Neural cell (in vitro differentiated cells): ENCODE data around the gene NEK5. TPM values are rescaled to one million over a fixed set of nuclear protein-coding genes. Genes with fewer than 3 reads are reported as not detected.

Experiments used
- H2AFZ ChIP-seq: fragments of 200-600, 300-800 bp; sonication (generic), shearing (Covaris generic); 2 replicates; pipeline ENCODE4 v1.6.0; 2014; ENCODE audit warnings: low read depth, mild to moderate bottlenecking, antibody characterized with exemption, low read length, moderate library complexity
- H3F3A ChIP-seq: fragments of 200-600 bp; shearing (Covaris generic); 2 replicates; pipeline ENCODE4 v1.6.1; 2016; ENCODE audit warnings: mild to moderate bottlenecking, moderate library complexity, mixed read lengths, antibody characterized with exemption, low read length; ENCODE audit not compliant: insufficient read depth, poor library complexity, severe bottlenecking
- H3K27ac ChIP-seq: fragments of 200-600, 300-800 bp; sonication (generic), shearing (Covaris generic); 2 replicates; pipeline ENCODE4 v1.5.1; 2014; ENCODE audit warnings: mild to moderate bottlenecking, low read length, moderate library complexity
- H3K27me3 ChIP-seq: fragments of 300-800, 200-600 bp; sonication (generic), shearing (Covaris generic); 2 replicates; pipeline ENCODE4 v1.6.0; 2014; ENCODE audit warnings: mild to moderate bottlenecking, low read depth, low read length, moderate library complexity; ENCODE audit not compliant: insufficient read depth
- H3K36me3 ChIP-seq: fragments of 300-800, 200-600 bp; sonication (generic), shearing (Covaris generic); 2 replicates; pipeline ENCODE4 v1.5.1; 2014; ENCODE audit warnings: mild to moderate bottlenecking, antibody characterized with exemption, low read length, moderate library complexity; ENCODE audit not compliant: insufficient read depth
- H3K4me2 ChIP-seq: fragments of 300-800, 200-600 bp; sonication (generic), shearing (Covaris generic); 2 replicates; pipeline ENCODE4 v1.6.0; 2014; ENCODE audit warnings: mild to moderate bottlenecking, low read length
- H3K4me3 ChIP-seq: fragments of 300-800, 200-600 bp; sonication (generic), shearing (Covaris generic); 2 replicates; pipeline ENCODE4 v1.5.1; 2014; ENCODE audit warnings: mild to moderate bottlenecking, low read length, moderate library complexity
- H3K79me2 ChIP-seq: fragments of 200-600 bp; shearing (Covaris generic); replicated peaks from 2 replicates; pipeline ENCODE4 v1.6.0; 2014; ENCODE audit warnings: mild to moderate bottlenecking, low read length, moderate library complexity; ENCODE audit not compliant: insufficient read depth
- H3K9ac ChIP-seq: fragments of 300-800, 200-600 bp; sonication (generic), shearing (Covaris generic); 2 replicates; pipeline ENCODE4 v1.6.1; 2016; ENCODE audit warnings: mild to moderate bottlenecking, low read length, mixed read lengths
- H3K9me2 ChIP-seq: fragments of 200-600 bp; shearing (Covaris generic); 2 replicates; pipeline ENCODE4 v1.6.1; 2016; ENCODE audit warnings: mild to moderate bottlenecking, low read length, mixed read lengths; ENCODE audit not compliant: insufficient read depth
- H3K9me3 ChIP-seq: fragments of 200-600, 300-800 bp; sonication (generic), shearing (Covaris generic); 2 replicates; pipeline ENCODE4 v1.6.1; 2016; ENCODE audit warnings: mild to moderate bottlenecking, mixed run types, low read length, moderate library complexity, mixed read lengths
- H4K20me1 ChIP-seq: fragments of 200-600 bp; shearing (Covaris generic); 2 replicates; pipeline ENCODE4 v1.6.1; 2016; ENCODE audit warnings: mild to moderate bottlenecking, mixed run types; ENCODE audit not compliant: insufficient read depth
- CTCF ChIP-seq: fragments of 450-650 bp; IDR thresholded peaks from 2 replicates; pipeline ENCODE4 v1.5.1; 2014; ENCODE audit warnings: antibody characterized with exemption, mild to moderate bottlenecking, moderate library complexity; ENCODE audit not compliant: poor library complexity, severe bottlenecking
- EP300 ChIP-seq: fragments of 450-650 bp; conservative IDR thresholded peaks from 2 replicates; pipeline ENCODE4 v1.6.1; 2014; ENCODE audit warnings: antibody characterized with exemption, mild to moderate bottlenecking, moderate library complexity; ENCODE audit not compliant: poor library complexity, severe bottlenecking
- EZH2 ChIP-seq: fragments of 200-600, 300-800 bp; shearing (Covaris generic), sonication (generic); IDR thresholded peaks from 2 replicates; pipeline ENCODE4 v1.6.1; 2014; ENCODE audit warnings: antibody characterized with exemption, low read length, borderline replicate concordance, mild to moderate bottlenecking; ENCODE audit not compliant: insufficient read depth, poor library complexity, severe bottlenecking
- MXI1 ChIP-seq: fragments of 450-650 bp; conservative IDR thresholded peaks from 2 replicates; pipeline ENCODE4 v1.6.1; 2014; ENCODE audit warnings: antibody characterized with exemption, mild to moderate bottlenecking; ENCODE audit not compliant: poor library complexity, severe bottlenecking
- POLR2AphosphoS5 ChIP-seq: IDR thresholded peaks from 2 replicates; pipeline ENCODE4 v1.6.1; 2012
- RAD21 ChIP-seq: fragments of 450-650 bp; conservative IDR thresholded peaks from 2 replicates; pipeline ENCODE4 v1.6.1; 2014; ENCODE audit warnings: antibody characterized with exemption, mild to moderate bottlenecking, moderate library complexity
- REST ChIP-seq: IDR thresholded peaks from 2 replicates; pipeline ENCODE4 v1.6.1; 2012; ENCODE audit warnings: borderline replicate concordance
- SMC3 ChIP-seq: fragments of 450-650 bp; conservative IDR thresholded peaks from 2 replicates; pipeline ENCODE4 v1.6.1; 2014; ENCODE audit warnings: antibody characterized with exemption, mild to moderate bottlenecking, moderate library complexity; ENCODE audit not compliant: poor library complexity
- TAF1 ChIP-seq: IDR thresholded peaks from 2 replicates; pipeline ENCODE4 v1.6.1; 2012; ENCODE audit warnings: low read depth
- polyA plus RNA-seq: library from polyadenylated mRNA; depleted of rRNA; stranded (reverse); fragments of >200 nt; gene quantifications from 2 replicates; pipeline ENCODE4 v1.2.3, GENCODE V29; 2014

The NEK5 gene
- polyA plus RNA-seq, 1 donor from 2014 or later = 0.43 TPM

GRCh38 chr13:51993713-51994112, 135.2 kb downstream of the NEK5 start:
- Histone ChIP-seq H2AFZ (no peak overlapping the region), H3K4me3 (no peak overlapping the region), H3K9me3 (no peaks in the 10 kb centered on the region), H3K79me2 (peaks cover 3% of the 10 kb centered on the region), H3K27ac (no peak overlapping the region), H3K9me2 (no peaks in the 10 kb centered on the region), H3F3A (no peaks in the 10 kb centered on the region), H3K36me3 (no peaks in the 10 kb centered on the region), H4K20me1 (no peaks in the 10 kb centered on the region), H3K27me3 (no peaks in the 10 kb centered on the region), H3K4me2 (no peak overlapping the region), H3K9ac (no peak overlapping the region)
- TF ChIP-seq REST (no peak), EP300 (no peak), SMC3 (no peak), EZH2 (no peak), RAD21 (no peak), CTCF (no peak), TAF1 (no peak), MXI1 (no peak), POLR2AphosphoS5 (no peak)

DNA sequence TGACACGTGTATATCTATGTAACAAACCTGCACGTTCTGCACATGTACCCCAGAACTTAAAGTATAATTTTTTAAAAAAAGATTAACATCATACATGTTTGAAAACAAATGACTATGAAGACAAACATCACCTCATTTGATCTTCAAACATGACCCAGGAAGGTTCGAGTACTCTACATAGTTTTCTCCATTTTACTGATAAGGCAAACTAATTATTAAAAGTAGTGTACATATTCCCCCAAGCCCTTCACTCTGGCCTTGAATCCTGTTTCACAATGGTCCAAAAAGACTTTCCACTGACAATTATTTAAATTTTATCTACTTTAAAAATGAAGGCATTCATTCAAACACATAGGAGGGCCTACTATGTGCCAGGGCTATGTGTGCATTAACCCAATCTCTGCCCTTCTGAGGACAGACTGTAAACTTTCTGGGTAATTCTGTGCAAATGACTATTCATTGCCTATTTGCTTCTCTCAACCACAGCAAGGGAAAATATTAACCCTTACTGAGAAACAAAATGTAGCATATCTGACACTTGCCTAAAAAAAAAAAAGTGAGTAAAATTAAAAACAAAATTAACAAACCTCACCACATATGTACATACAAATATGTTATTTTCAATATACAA, 139.8 kb downstream of the NEK5 start:
- H2AFZ ChIP-seq = no peak overlapping the region
- no peaks in the 10 kb centered on the region for H4K20me1 ChIP-seq
- no peaks in the 10 kb centered on the region for H3K79me2 ChIP-seq

More for the DNA sequence above, 139.8 kb downstream of the NEK5 start:
- H3K27ac ChIP-seq = no peak overlapping the region
- no peak for TF ChIP-seq POLR2AphosphoS5
- TF ChIP-seq MXI1 = no peak
- no peak for TF ChIP-seq EP300
- no peaks in the 10 kb centered on the region for H3K36me3 ChIP-seq
- no peak overlapping the region for H3K9ac ChIP-seq
- no peaks in the 10 kb centered on the region for H3K9me2 ChIP-seq
- H3F3A ChIP-seq = no peaks in the 10 kb centered on the region
- H3K4me3 ChIP-seq = no peak overlapping the region
- H3K27me3 ChIP-seq = no peaks in the 10 kb centered on the region
- no peak overlapping the region for H3K4me2 ChIP-seq
- H3K9me3 ChIP-seq = no peaks in the 10 kb centered on the region

Other genes with a start within 250 kb of the NEK5 start
- 6.3 and 11.8 TPM in 2 replicates for gene ATP7B, start 117.6 kb downstream of the NEK5 start, polyA plus RNA-seq
- 22.8 and 29.2 TPM in 2 replicates for gene ALG11, start 116.7 kb downstream of the NEK5 start, polyA plus RNA-seq
- 16.3 and 18.8 TPM in 2 replicates for gene UTP14C, start 104.4 kb downstream of the NEK5 start, polyA plus RNA-seq
- gene NEK3, start 30.5 kb upstream of the NEK5 start, polyA plus RNA-seq = 53.1 and 61.0 TPM in 2 replicates